CD4-positive, alpha-beta T cell (primary cell): ENCODE measurements around the gene PTOV1. TPM values are rescaled to one million over a fixed set of nuclear protein-coding genes. Genes with fewer than 3 reads are reported as not detected.

Source experiments
- ATAC-seq: fragments of 200-7000 bp; cut with Tn5 transposase; one replicate; pipeline ENCODE4 v1.10.0; 2022; ENCODE audit warnings: mild to moderate bottlenecking; ENCODE audit not compliant: poor library complexity
- CTCF ChIA-PET: fragments of 350-600 bp; sonication (Branson Sonifier 250); formaldehyde crosslinking; loops from one replicate; lab custom pipeline; 2021; ENCODE audit warnings: antibody characterized with exemption, inconsistent platforms; lab: Charles Lee
- POLR2A ChIA-PET: fragments of 350-600 bp; sonication (Branson Sonifier 250); formaldehyde crosslinking; loops from one replicate; lab custom pipeline; 2021; ENCODE audit warnings: antibody characterized with exemption, inconsistent platforms; lab: Charles Lee
- DNase-seq, 14 experiments: peaks; one replicate each; pipeline ENCODE4 v3.0.0-alpha.2; 2013 to 2020; ENCODE audit warnings: mixed read lengths in 2 of 14
- H3K27ac ChIP-seq, 2 donors: one replicate each; pipeline versions ENCODE4 v1.5.1 to v1.7.0; 2013; ENCODE audit warnings: low read length in 2 of 2, low read depth in 1 of 2, mild to moderate bottlenecking in 1 of 2
- H3K27me3 ChIP-seq, 2 experiments: 1 replicate in 1 of 2; 2 replicates in 1 of 2; pipeline versions ENCODE4 v1.6.1 to v1.7.0; 2013; ENCODE audit warnings: low read length in 2 of 2, control low read depth in 1 of 2, mild to moderate bottlenecking in 1 of 2, moderate library complexity in 1 of 2; ENCODE audit not compliant: insufficient read depth in 2 of 2, control insufficient read depth in 1 of 2
- H3K36me3 ChIP-seq: one replicate; pipeline ENCODE4 v1.6.1; 2013; ENCODE audit warnings: low read length, control low read depth; ENCODE audit not compliant: insufficient read depth
- H3K4me1 ChIP-seq: one replicate; pipeline ENCODE4 v1.6.1; 2013; ENCODE audit warnings: low read length, control low read depth; ENCODE audit not compliant: insufficient read depth
- H3K4me3 ChIP-seq: one replicate; pipeline ENCODE4 v1.5.1; 2013; ENCODE audit warnings: mild to moderate bottlenecking, low read length, moderate library complexity
- H3K9me3 ChIP-seq, 2 experiments: 1 replicate in 1 of 2; 2 replicates in 1 of 2; pipeline versions ENCODE4 v1.6.1 to v1.7.0; 2013; ENCODE audit warnings: low read length in 2 of 2, mild to moderate bottlenecking in 2 of 2, control low read depth in 1 of 2, moderate library complexity in 1 of 2; ENCODE audit not compliant: control insufficient read depth in 1 of 2, insufficient read depth in 1 of 2
- H3K27ac Mint-ChIP-seq: one replicate; pipeline ENCODE4 v1.8.0; 2020; ENCODE audit warnings: mixed read lengths
- H3K27me3 Mint-ChIP-seq: one replicate; pipeline ENCODE4 v1.8.0; 2021; ENCODE audit warnings: mixed read lengths
- H3K36me3 Mint-ChIP-seq: one replicate; pipeline ENCODE4 v1.8.0; 2021; ENCODE audit warnings: low read depth, mixed read lengths
- H3K4me1 Mint-ChIP-seq: one replicate; pipeline ENCODE4 v1.8.0; 2021; ENCODE audit warnings: low read depth, mixed read lengths
- H3K4me3 Mint-ChIP-seq: one replicate; pipeline ENCODE4 v1.8.0; 2020; ENCODE audit warnings: mild to moderate bottlenecking, mixed read lengths
- H3K9me3 Mint-ChIP-seq: one replicate; pipeline ENCODE4 v1.8.0; 2020; ENCODE audit warnings: mixed read lengths
- intact Hi-C, 2 experiments: fragments of 100-400 bp; cut with DNase I in 1 of 2; cut with micrococcal nuclease in 1 of 2; formaldehyde crosslinking; loops; one replicate each; pipeline versions ENCODE4 v1.15.1 to v1.9.0; 2023 to 2025; cut with DNase I, micrococcal nuclease
- total RNA-seq, 174 experiments: library from RNA in 2 of 174; stranded (reverse) in 2 of 174; gene quantifications; one replicate each; pipeline ENCODE4 v1.2.3 and lab custom pipeline; 2021 to 2026
- TF ChIP-seq, protein P1 (sequence below): fragments of 200-600 bp; IDR thresholded peaks from one replicate; pipeline ENCODE4 v1.8.0; 2022; ENCODE audit warnings: antibody characterized with exemption, mild to moderate bottlenecking

Gene PTOV1
- total RNA-seq, 2 experiments from 2014 or later = 127 to 134 TPM

DNA sequence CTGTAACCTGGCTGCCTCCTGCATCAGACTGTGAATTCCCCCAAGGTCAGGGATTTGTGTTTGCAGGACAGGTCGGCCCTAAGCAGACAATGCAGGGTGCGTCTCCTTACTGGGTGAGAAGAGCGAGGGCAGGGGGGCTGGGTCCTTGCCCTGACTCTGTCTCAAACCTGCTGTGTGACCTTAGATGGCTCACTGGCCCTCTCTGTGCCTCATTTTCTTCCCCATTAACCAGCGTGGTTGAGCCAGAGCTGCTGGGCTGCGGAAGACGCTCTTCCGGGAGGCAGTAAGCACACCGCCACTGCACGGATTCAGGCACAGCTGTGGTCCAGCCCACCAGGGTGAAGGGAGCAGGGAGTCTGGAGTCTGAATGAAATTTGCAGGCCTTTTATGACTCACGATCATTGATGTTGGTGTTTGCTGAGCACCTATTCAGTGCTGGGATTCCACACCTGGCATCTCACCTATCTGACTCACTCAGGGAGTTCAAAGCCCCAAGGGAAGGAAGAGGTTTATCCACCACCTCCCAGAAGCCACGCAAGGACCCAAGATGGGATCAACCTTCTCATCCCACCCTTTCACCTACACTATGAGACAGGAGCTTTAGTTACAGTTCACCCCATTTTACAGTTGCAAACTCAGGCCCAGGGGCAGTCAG lies 23.7 kb downstream of the PTOV1 start:
- H3K4me1 Mint-ChIP-seq = peaks cover 29% of the 10 kb centered on the region
- DNase-seq (no peak), ATAC-seq (no peak)
- no peaks in the 10 kb centered on the region for H3K9me3 Mint-ChIP-seq
- POLR2A ChIA-PET = interaction anchor here (3.4 kb wide), 1 partner anchor 24 kb away, joined by 57 read pairs; the partner anchor contains the start of gene PTOV1
- TF ChIP-seq, protein P1, sequence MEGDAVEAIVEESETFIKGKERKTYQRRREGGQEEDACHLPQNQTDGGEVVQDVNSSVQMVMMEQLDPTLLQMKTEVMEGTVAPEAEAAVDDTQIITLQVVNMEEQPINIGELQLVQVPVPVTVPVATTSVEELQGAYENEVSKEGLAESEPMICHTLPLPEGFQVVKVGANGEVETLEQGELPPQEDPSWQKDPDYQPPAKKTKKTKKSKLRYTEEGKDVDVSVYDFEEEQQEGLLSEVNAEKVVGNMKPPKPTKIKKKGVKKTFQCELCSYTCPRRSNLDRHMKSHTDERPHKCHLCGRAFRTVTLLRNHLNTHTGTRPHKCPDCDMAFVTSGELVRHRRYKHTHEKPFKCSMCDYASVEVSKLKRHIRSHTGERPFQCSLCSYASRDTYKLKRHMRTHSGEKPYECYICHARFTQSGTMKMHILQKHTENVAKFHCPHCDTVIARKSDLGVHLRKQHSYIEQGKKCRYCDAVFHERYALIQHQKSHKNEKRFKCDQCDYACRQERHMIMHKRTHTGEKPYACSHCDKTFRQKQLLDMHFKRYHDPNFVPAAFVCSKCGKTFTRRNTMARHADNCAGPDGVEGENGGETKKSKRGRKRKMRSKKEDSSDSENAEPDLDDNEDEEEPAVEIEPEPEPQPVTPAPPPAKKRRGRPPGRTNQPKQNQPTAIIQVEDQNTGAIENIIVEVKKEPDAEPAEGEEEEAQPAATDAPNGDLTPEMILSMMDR = no peak
- Histone ChIP-seq H3K27ac (no peak overlapping the region), H3K36me3 (peaks cover 15% of the 10 kb centered on the region), H3K4me1 (peaks cover 47% of the 10 kb centered on the region), H3K9me3 (no peaks in the 10 kb centered on the region), H3K4me3 (no peak overlapping the region), H3K27me3 (no peaks in the 10 kb centered on the region)
- peak overlapping the region; percentile 80 for H3K4me3 Mint-ChIP-seq
- no peaks in the 10 kb centered on the region for H3K27me3 Mint-ChIP-seq
- H3K27ac Mint-ChIP-seq = no peak overlapping the region
- H3K36me3 Mint-ChIP-seq = peaks cover 14% of the 10 kb centered on the region
- CTCF ChIA-PET = interaction anchor here (0.5 kb wide), 1 partner anchor 652 kb away, joined by 3 read pairs; no protein-coding TSS in a partner anchor
- intact Hi-C loops = loop anchor here (5.0 to 10.0 kb wide), 4 partner anchors 53 to 1240 kb away; partner anchors contain the start of genes AP2A1 (in 1 of the 2), ATF5 (in 1 of the 2), DBP (in 1 of the 2) and NUP62 (in 1 of the 2)

- ChIA-PET CTCF (no interaction called here), POLR2A (interaction anchor here (2.8 to 3.4 kb wide), 3 partner anchors 8 to 65 kb away, joined by 8 to 63 read pairs (median 57); partner anchors contain the start of genes PNKP and PTOV1)
- Histone ChIP-seq H3K27ac (peak overlapping the region in 1 of 2 donors; percentile 100), H3K4me3 (no peak overlapping the region), H3K36me3 (peaks cover 20% of the 10 kb centered on the region), H3K27me3 (no peaks in the 10 kb centered on the region), H3K4me1 (peaks cover 44% of the 10 kb centered on the region), H3K9me3 (no peaks in the 10 kb centered on the region)
- intact Hi-C loops = loop anchor here (5.0 to 10.0 kb wide), 4 partner anchors 52 to 1240 kb away; partner anchors contain the start of genes AP2A1 (in 1 of the 2), ATF5 (in 1 of the 2), DBP (in 1 of the 2) and NUP62 (in 1 of the 2)
- Mint-ChIP-seq H3K4me1 (peaks cover 28% of the 10 kb centered on the region), H3K27me3 (no peaks in the 10 kb centered on the region), H3K36me3 (peaks cover 16% of the 10 kb centered on the region), H3K27ac (no peak overlapping the region), H3K4me3 (peak overlapping the region; percentile 80), H3K9me3 (no peaks in the 10 kb centered on the region)
- DNase-seq (no peak), ATAC-seq (no peak)
- TF ChIP-seq, protein P1 = no peak
Measured at GRCh38 chr19:49875177-49875576, 24.2 kb downstream of the PTOV1 start.

DNA sequence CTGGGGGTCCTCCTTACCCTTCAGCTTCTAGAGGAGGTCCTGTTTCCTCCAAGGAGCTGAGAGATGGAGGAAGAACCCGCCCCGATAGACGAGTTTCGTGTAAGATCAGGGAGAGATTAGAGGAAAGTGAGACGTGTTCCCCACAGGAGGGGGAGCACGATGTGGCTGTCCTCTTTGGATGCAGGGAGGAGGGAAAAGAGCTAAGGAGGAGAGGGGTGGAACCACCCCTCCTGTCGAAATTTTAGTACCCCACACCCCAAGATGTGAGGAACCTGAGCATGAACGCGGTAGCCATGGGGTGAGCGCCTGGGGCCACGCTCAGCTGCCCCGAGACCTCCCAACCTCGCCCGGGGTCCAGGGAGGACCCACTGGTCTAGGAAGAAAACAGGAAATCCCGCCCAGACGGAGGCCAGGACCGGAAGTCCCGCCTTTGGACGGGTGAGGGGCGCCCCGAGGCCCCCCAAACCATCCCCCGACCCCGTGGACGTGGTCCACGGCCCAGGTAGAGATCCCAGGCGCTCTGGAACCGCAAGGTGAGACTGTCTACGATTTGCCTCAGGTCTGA lies 25.0 kb downstream of the PTOV1 start:
- H3K9me3 Mint-ChIP-seq = no peaks in the 10 kb centered on the region
- peak overlapping the region; percentile 98 to 100 for H3K27ac ChIP-seq
- H3K27ac Mint-ChIP-seq = no peak overlapping the region
- ChIA-PET POLR2A (interaction anchor here (1.2 to 3.7 kb wide), 18 partner anchors 9 to 882 kb away, joined by 3 to 63 read pairs (median 10); partner anchors contain the start of genes AP2A1, ATF5, FUZ and GYS1), CTCF (interaction anchor here (2.0 kb wide), 1 partner anchor 14 kb away, joined by 8 read pairs; no protein-coding TSS in a partner anchor)
- DNase-seq (peak; percentile 35 to 78 (median 49)), ATAC-seq (no peak)
- peaks cover 40% of the 10 kb centered on the region for H3K4me1 ChIP-seq
- H3K27me3 ChIP-seq = no peaks in the 10 kb centered on the region
- no peaks in the 10 kb centered on the region for H3K9me3 ChIP-seq
- peak overlapping the region; percentile 88 for H3K4me3 ChIP-seq
- H3K36me3 ChIP-seq = peaks cover 28% of the 10 kb centered on the region
- intact Hi-C loops = loop anchor here (1.0 to 10.0 kb wide), 7 partner anchors 15 to 1241 kb away; partner anchors contain the start of genes AP2A1 (in 1 of the 2), ATF5 (in 1 of the 2), DBP (in 1 of the 2) and NUP62 (in 1 of the 2)
- H3K4me1 Mint-ChIP-seq = peaks cover 23% of the 10 kb centered on the region
- no peaks in the 10 kb centered on the region for H3K27me3 Mint-ChIP-seq
- H3K4me3 Mint-ChIP-seq = no peak overlapping the region
- TF ChIP-seq, protein P1 = no peak
- peaks cover 22% of the 10 kb centered on the region for H3K36me3 Mint-ChIP-seq
